Measurements from ENCODE around the gene EHMT1. TPM values are rescaled to one million over a fixed set of nuclear protein-coding genes. Genes with fewer than 3 reads are reported as not detected.

Gene EHMT1
- total RNA-seq, 1 experiment from 2014 or later = 112 TPM

DNA sequence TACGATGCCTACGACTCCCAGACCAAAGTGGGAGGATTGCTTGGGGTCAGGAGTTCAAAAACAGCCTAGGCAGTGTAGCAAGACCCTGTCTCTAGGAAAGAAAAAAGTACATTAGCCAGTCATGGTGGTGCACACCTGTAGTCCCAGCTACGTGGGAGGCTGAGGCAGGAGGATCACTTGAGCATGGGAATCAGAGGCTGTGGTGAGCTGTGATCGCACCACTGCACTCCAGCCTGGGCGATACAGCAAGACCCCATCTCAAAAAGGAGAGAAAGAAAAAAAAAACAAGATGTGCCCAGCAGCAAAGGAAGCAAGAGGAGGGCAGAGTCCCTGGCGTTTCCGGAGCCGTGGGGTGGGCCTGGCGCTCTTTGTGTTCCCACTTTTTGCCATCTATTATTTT lies 179.3 kb downstream of the EHMT1 start:
- H3K23ac ChIP-seq (ENCODE audit: insufficient read length, low read depth, low read length) = no peak overlapping the region
- WGBS (ENCODE audit: extremely low coverage, insufficient read length, low lambda C conversion rate) = no CpG with 5 or more reads among the region's 9 CpGs
- Mint-ChIP-seq H3K27ac (no peak overlapping the region; a peak in 1 of 7 replicates), H3K4me3 (no peak overlapping the region), H3K27me3 (ENCODE audit: low read depth) (no peaks in the 10 kb centered on the region; the same call in 1 of the 2 replicates), H3K36me3 (ENCODE audit: insufficient read depth in 1 of 3, low read depth in 3 of 3) (peaks cover 52 to 91% (median 91%) of the 10 kb centered on the region in 3 experiments), H3K4me1 (no peaks in the 10 kb centered on the region), H3K9me3 (no peaks in the 10 kb centered on the region; a peak in 1 of 5 replicates)
- no peak for DNase-seq
- H4K8ac ChIP-seq (replicated peaks; ENCODE audit: insufficient read length, low read depth, low read length) = no peak overlapping the region
- H2AK5ac ChIP-seq (ENCODE audit: insufficient read length, low read length) = no peak overlapping the region
- H3K18ac ChIP-seq (ENCODE audit: insufficient read length, low read depth, low read length) = no peak overlapping the region
- H4K5ac ChIP-seq (ENCODE audit: insufficient read length, low read depth, low read length) = no peak overlapping the region
- TF ChIP-seq, protein P1, sequence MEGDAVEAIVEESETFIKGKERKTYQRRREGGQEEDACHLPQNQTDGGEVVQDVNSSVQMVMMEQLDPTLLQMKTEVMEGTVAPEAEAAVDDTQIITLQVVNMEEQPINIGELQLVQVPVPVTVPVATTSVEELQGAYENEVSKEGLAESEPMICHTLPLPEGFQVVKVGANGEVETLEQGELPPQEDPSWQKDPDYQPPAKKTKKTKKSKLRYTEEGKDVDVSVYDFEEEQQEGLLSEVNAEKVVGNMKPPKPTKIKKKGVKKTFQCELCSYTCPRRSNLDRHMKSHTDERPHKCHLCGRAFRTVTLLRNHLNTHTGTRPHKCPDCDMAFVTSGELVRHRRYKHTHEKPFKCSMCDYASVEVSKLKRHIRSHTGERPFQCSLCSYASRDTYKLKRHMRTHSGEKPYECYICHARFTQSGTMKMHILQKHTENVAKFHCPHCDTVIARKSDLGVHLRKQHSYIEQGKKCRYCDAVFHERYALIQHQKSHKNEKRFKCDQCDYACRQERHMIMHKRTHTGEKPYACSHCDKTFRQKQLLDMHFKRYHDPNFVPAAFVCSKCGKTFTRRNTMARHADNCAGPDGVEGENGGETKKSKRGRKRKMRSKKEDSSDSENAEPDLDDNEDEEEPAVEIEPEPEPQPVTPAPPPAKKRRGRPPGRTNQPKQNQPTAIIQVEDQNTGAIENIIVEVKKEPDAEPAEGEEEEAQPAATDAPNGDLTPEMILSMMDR (conservative IDR thresholded peaks at IDR 0.05) = no peak
- H2BK120ac ChIP-seq (ENCODE audit: low read depth, low read length, poor library complexity, severe bottlenecking) = no peak overlapping the region
- no peaks in the 10 kb centered on the region for H3K27me3 ChIP-seq (ENCODE audit: insufficient read depth, low read length)
- H3K79me2 ChIP-seq (ENCODE audit: insufficient read depth, low read length) = no peaks in the 10 kb centered on the region
- H3T11ph ChIP-seq (ENCODE audit: low read length) = no peak overlapping the region
- H3K79me1 ChIP-seq (ENCODE audit: insufficient read depth, low read depth, low read length, poor library complexity, severe bottlenecking) = no peaks in the 10 kb centered on the region
- H4K91ac ChIP-seq (ENCODE audit: insufficient read length, low read depth, low read length) = no peak overlapping the region
- no peak overlapping the region for H3K56ac ChIP-seq (ENCODE audit: insufficient read length, low read depth, low read length)
- H3K9ac ChIP-seq (ENCODE audit: extremely low read depth, insufficient read length, low read length) = no peak overlapping the region
- no peak overlapping the region for H2BK5ac ChIP-seq (ENCODE audit: insufficient read length, low read length)
- no peak overlapping the region for H3K27ac ChIP-seq (ENCODE audit: insufficient read length, low read depth, low read length)
- H4K20me1 ChIP-seq (ENCODE audit: control insufficient read depth, insufficient read depth, insufficient read length) = peaks cover 2% of the 10 kb centered on the region
- H3K9me3 ChIP-seq (ENCODE audit: control insufficient read depth, low read depth, low read length) = no peaks in the 10 kb centered on the region
- H2AFZ ChIP-seq (ENCODE audit: low read length) = no peak overlapping the region
- H3K4ac ChIP-seq (ENCODE audit: low read depth, low read length) = no peak overlapping the region
- no peak overlapping the region for H2BK12ac ChIP-seq (ENCODE audit: insufficient read length, low read depth, low read length)
- no peak overlapping the region for H3K4me2 ChIP-seq (ENCODE audit: insufficient read depth, insufficient read length, low read length)
- no peaks in the 10 kb centered on the region for H3K4me1 ChIP-seq (ENCODE audit: insufficient read depth, low read length)
- H3K23me2 ChIP-seq (ENCODE audit: insufficient read length, low read depth, low read length, poor library complexity, severe bottlenecking) = no peaks in the 10 kb centered on the region
- H2BK20ac ChIP-seq (ENCODE audit: low read depth, low read length, poor library complexity, severe bottlenecking) = no peak overlapping the region
- no peak overlapping the region for H3K14ac ChIP-seq (ENCODE audit: insufficient read depth, low read length)
- no peak overlapping the region for H2BK15ac ChIP-seq (ENCODE audit: low read depth, low read length)

Measured in H9 (cell line).